ENCODE data around the gene RHBDD3.

Gene RHBDD3

GRCh38 chr22:29308148-29308790 lies 40.5 kb upstream of the RHBDD3 start:
- peak in 5 of 42 donors; percentile 3 to 37 (median 26) for DNase-seq
- intact Hi-C loops (cut with DNase I), result loop anchor here (5.0 kb wide), 1 partner anchor 41 kb away; the partner anchor contains the start of genes EWSR1 and RHBDD3

DNA sequence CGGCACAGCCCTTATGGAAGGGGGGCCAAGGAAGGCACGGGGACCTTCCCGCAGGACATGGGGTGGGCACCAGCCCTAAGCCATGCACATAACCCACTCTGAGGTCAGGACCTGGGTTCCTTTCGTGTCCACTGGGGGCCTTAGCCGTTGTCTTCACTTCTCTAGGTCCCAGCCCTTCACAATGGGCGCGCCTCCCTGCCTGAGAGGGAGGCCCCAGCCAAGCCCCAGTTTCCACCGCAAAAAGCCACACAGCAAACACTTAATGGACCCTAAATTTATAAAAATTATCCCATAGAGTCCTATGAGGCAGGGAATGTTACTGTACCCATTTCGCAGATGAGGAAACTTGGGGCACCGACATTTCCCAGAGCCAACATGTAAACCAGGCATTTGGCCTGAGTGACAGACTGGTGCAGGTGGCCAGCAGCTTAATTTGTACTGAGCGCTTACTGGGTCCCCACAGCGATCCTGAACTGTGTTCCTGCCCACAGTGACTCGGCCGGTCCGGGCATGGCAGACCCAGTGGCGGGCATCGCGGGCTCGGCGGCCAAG lies 39.9 kb upstream of the RHBDD3 start:
- intact Hi-C loops (cut with DNase I), result loop anchor here (5.0 kb wide), 1 partner anchor 40 kb away; the partner anchor contains the start of genes EWSR1 and RHBDD3
- peak in 1 of 42 donors; percentile 8 for DNase-seq

DNA sequence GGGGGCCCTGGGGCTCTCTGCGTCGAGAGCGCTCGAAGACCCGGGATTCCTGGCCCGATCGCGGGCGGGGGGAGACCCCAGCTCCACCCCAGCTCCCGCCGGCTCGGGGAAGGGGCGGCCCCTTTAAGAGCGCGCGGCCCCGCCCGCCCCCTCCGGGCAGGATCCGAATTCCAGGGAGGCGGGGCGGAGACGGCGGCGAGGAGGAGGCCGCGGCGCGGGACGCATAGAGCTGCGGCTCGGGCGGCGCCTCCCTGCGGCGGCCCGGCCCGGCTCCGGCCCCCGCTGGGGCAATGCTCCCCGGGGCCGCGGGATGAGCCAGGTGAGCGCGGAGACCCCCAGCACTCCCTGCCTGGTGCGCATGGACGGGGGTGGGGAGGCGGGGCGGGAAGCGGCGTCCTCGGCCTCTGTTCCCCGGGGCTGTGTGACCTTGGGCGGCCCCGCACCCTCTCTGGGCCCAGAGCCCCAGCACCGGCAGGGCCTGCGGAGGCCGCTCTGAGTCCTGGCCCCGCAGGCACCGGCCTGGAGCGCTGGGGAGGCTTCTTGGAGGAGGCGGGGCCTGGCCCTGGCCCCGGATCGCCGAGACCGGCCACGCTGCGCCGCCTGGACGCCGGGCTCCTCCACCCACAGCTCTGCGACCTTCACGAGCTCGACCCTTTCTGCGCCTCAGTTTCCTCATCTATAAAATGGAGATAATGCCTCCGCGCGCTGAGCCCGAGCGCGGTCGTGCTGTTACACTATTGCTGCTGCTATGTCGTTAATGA lies 39.2 kb upstream of the RHBDD3 start:
- intact Hi-C loops (cut with DNase I), result loop anchor here (5.0 kb wide), 1 partner anchor 40 kb away; the partner anchor contains the start of genes EWSR1 and RHBDD3

DNA sequence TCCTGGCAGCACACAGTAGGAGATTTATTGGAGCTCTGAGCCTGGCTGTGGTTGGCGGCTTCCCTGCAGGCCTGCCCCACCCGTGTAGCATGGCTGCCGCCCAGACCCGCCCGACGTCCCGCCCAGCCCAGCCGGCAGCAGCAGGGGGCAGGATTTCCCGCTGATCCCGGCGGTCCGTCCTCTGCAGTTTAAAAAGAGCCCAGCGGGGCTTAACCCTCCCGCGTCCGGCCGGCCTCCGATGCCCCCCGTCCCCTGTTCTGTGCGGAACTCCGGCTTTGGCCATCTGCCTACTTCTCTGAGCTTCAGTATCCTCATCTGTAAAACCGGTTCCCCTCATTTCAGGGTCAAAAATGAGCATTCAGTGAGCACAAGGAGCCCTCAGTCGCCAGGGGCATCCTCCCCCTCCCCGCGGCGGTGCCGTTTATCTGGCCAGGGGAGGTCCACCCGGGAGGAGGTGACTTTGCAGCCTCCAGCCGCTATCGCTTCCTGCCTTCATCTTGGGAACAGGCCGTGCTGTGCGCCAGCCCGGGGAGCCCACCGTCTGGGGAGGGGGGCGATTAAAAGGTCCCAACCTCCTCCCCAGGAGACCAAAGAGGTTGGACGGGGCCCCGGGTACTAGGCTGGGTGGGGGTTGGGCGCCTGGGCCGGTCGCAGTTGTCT lies 38.5 kb upstream of the RHBDD3 start, which contains the start of gene GAS2L1:
Gene GAS2L1, plus strand, starts transcription at position 476 of the 660 bp plus-strand sequence. CDS start 1,456 bp downstream, outside the sequence.
- peak; percentile 56 to 91 (median 80) for DNase-seq
- intact Hi-C loops (cut with DNase I), result loop anchor here (5.0 kb wide), 1 partner anchor 39 kb away; the partner anchor contains the start of genes EWSR1 and RHBDD3

More for the DNA sequence above, 39.2 kb upstream of the RHBDD3 start:
- DNase-seq, result peak in 41 of 42 donors; percentile 51 to 92 (median 82)

- no peak for DNase-seq
- intact Hi-C loops (cut with DNase I), result loop anchor here (5.0 kb wide), 1 partner anchor 39 kb away; the partner anchor contains the start of genes EWSR1 and RHBDD3
These were observed 38.0 kb upstream of the RHBDD3 start for GRCh38 chr22:29305836-29306174.

DNA sequence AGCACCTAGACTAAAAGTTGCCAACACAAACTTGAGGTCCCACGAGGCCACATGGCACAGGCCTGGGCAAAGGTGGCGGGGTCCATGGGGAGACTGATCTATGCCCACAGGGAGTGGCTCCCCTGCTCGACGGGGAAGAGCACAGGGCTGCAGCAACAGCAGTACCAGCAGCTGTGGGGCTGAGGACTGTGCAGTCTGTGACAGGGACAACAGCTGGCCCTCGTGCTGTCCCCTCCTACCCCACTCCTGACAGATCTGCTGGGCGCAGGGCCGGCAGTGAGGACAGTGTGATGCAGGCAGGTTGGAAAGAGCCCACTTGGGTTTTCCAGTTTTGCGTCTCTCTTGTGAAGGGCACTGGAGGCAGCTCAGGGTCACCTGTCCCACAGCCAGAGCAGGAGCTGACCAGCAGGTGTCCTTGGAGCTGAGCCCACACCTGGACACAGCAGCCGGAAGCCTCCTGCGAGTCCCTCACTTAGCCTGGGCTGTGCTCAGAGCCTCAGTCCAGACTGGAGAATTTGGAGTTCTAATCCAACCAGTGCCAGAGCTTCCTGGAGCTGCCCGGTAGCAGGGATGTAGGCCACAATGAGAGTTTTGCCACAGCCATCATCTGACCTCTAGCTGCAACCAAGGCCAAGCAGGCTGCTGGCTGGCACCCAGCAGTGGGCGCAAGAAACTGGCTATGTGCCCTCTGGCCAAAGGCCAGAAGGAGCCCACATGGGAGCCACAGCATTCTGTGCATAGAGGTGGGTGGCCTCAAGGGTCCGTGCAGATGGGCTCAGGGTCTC lies 35.1 kb upstream of the RHBDD3 start:
- peak in 4 of 42 donors; percentile 32 to 65 (median 44) for DNase-seq
- intact Hi-C loops (cut with DNase I), result no loop called here

DNA sequence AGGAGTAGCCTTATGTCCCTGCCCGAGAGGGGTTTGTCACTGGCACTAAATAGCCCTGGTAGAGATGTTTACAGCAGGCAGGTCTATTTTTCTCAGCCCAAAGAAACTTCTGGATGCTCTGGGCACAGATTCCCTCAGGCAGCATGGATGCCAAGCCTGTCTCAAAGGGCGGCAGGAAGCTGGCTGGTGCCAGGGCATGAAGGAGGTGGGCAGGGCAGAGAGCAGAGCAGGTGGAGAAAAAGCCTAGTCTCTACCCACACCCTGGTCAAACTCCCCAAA lies 34.6 kb upstream of the RHBDD3 start:
- DNase-seq, result peak in 3 of 42 donors; percentile 16 to 50 (median 41)
- intact Hi-C loops (cut with DNase I), result no loop called here

GRCh38 chr22:29301716-29302401 lies 34.1 kb upstream of the RHBDD3 start:
- intact Hi-C loops (cut with DNase I), result no loop called here

DNA sequence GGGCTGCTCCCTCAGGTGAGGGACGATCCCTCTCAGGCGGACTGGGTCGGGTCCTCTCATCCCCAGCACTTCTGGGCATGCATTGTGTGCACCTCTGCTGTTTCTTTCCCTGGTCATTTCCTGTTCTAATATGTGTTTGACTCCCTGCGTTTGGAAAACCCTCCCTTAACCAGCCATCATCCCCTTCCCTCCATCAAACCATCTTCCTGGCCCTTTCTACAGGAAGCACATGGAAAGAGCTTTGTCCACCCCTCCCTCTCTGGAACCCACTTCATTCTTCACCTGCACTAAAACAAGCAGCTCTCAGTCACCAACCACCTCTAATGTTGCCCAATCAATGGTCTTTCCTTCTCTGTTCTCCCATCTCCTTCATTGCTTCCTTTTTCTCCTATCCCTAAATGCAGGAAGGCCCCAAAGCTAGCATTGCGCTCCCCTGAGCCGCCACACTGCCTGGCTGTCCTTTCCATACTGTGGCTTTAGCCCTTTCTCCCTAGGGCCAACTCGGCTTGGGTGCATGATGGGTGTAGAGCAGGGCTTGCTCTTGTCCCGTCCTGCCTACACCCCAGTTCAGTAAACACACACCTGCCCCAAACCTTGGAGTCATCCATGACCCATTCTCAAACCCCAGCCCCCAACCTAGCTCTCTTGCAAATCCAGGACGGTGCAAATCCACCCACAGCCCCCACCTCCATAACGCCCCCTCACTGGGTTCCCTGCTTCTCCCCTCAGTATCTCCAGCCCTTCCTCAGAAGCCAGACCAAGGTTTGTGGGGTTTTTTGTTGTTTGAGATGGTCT lies 33.2 kb upstream of the RHBDD3 start:
- intact Hi-C loops (cut with DNase I), result no loop called here
- peak in 2 of 42 donors; percentile 11 to 27 for DNase-seq

More at GRCh38 chr22:29301716-29302401, 34.1 kb upstream of the RHBDD3 start:
- DNase-seq, result peak in 2 of 42 donors; percentile 13 to 41

GRCh38 chr22:29300467-29300806 lies 32.7 kb upstream of the RHBDD3 start:
- intact Hi-C loops (cut with DNase I), result no loop called here
- peak in 2 of 42 donors; percentile 8 to 36 for DNase-seq

DNA sequence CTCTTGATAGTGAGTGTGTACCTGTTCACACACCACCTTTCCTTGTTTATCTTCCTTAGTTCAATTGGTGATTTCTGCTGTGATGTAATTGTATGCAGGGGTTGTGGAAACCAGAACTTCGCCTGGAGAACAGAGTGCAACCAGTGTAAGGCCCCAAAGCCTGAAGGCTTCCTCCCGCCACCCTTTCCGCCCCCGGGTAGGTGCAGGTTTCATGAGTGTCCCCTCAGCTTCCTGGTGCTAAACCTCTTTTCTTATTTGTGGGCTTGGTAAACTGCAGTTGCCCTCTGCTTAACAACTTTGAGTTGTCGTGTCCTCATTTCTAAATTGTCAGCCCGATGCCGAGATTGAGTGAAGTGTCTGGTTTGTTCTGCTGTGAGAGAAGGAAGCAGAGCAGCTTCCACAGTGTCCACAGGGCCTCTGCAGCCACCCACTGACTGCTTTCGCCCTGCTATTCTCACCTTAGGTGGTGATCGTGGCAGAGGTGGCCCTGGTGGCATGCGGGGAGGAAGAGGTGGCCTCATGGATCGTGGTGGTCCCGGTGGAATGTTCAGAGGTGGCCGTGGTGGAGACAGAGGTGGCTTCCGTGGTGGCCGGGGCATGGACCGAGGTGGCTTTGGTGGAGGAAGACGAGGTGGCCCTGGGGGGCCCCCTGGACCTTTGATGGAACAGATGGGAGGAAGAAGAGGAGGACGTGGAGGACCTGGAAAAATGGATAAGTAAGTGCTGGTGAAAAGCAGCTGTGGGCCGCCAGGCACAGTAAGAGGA lies 31.5 kb upstream of the RHBDD3 start:
- peak in 2 of 42 donors; percentile 9 to 37 for DNase-seq
- intact Hi-C loops (cut with DNase I), result no loop called here

- DNase-seq, result no peak
- intact Hi-C loops (cut with DNase I), result no loop called here
These were observed 30.9 kb upstream of the RHBDD3 start for GRCh38 chr22:29298641-29299040.

GRCh38 chr22:29292379-29292778 lies 24.6 kb upstream of the RHBDD3 start:
- DNase-seq, result no peak
- intact Hi-C loops (cut with DNase I), result no loop called here

GRCh38 chr22:29291215-29291614 lies 23.4 kb upstream of the RHBDD3 start:
- peak in 8 of 42 donors; percentile 12 to 65 (median 40) for DNase-seq
- intact Hi-C loops (cut with DNase I), result no loop called here

GRCh38 chr22:29290061-29290460 lies 22.3 kb upstream of the RHBDD3 start:
- no peak for DNase-seq
- intact Hi-C loops (cut with DNase I), result no loop called here

DNA sequence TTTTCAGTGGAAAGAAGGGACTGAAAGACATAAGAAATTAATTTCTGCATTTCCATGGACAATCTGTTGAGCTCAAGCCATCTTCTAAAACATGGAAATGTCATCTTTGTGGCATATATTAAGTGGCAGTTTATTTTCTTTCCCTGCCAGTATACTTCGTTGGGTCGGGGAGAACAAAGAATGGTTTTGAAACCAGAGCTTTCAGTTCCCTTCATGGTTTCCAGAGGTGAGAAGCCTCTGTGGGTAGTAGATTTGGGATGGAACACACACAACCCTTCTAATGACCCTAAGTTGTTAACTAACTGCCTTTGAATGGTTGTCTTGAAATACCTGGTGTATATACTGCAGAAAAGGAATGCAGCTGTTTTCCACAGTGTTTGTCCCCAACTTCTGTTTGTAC lies 21.1 kb upstream of the RHBDD3 start:
- intact Hi-C loops (cut with DNase I), result no loop called here
- DNase-seq, result no peak

- no peak for DNase-seq
- intact Hi-C loops (cut with DNase I), result no loop called here
These were observed 16.4 kb upstream of the RHBDD3 start for GRCh38 chr22:29284196-29284595.
